GM19372 (cell line): ENCODE data around the gene DPP4.
"Not testable (repeated sequence)": the region's sequence is repeated elsewhere in the genome, so short reads cannot be mapped to it uniquely, and the experiment has no call there.

Source experiments
- ATAC-seq: cut with Tn5 transposase; IDR thresholded peaks from one replicate; pipeline ENCODE4 v1.9.1; 2021; ENCODE audit warnings: mild to moderate bottlenecking, low read depth, moderate library complexity; ENCODE audit not compliant: unreplicated experiment

The DPP4 gene

GRCh38 chr2:161971551-161971950 is 102.5 kb downstream of the DPP4 start:
- ATAC-seq: no peak

DNA sequence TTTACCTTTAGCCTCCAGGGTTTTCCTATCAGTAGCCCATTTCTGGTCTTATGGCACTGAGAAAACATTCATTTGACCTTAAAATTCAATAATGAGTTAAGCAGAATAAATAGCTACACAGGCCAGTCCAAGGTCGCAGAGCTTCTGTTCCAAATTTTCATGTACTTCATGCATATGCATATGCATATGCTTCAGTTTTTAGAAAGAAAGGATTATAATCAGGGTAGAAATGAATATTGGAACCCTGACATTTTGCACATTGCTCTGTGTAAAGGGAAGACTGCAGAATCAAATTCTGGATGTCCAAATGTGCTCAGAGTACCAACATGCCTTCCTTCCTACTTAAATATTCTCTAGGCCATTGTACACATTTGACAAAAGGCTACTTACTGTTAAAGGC is 104.9 kb downstream of the DPP4 start:
- no peak for ATAC-seq

DNA sequence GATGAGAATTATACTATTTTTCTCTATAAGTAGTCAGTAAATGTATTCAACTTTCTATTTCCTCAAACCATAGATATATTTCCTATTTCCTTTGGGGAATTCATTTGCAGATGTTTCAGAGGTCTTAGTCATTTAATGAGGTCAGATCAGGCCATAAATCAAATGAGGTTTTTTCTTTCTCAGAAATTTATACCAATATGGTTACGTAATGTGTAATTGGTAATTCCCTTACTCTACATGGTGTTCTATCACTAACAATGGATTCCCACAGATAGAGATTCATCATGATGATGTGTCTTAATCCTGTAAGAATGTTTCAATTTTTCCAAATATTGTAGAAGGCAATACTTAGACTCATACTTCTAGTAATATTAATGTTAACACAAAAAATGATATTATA is 108.0 kb downstream of the DPP4 start:
- ATAC-seq: no peak

GRCh38 chr2:161964160-161964559 is 109.9 kb downstream of the DPP4 start:
- ATAC-seq: no peak

- no peak for ATAC-seq
These were observed 111.9 kb downstream of the DPP4 start for GRCh38 chr2:161962160-161962559.

DNA sequence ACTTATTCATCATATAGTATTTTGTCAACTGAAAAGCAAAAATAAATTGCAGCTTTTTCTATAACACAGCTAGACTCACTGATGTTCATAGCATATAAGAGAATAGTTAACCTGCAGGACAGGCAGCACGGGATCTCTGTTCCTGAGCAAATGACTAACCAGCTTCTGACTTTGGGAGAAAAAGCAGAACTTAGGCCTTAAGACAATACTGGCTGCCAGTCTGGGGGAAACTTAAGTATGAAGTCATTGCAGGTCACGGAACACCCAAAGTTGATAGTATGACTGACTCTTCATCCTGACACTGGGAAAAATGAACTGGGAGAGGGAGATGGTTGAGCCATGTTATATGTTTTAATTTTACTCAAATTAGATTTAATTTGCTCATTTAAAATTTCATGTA is 113.0 kb downstream of the DPP4 start:
- no peak for ATAC-seq

DNA sequence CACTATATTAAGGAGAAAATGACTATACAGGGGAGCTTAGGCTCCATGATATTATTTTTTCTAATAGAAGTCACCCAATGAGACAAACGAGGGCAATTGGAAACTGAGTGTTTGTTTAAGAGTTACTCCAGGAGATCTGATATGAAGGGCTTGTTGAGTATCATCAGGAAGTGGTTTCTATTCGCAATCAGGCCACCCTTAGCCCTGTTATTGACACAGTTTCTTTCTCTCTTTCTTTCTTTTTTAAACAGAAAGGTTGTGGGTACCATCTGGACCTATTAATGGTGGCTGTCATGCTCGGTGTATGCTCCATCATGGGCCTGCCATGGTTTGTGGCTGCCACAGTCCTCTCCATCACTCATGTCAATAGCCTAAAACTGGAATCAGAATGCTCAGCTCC is 117.3 kb downstream of the DPP4 start:
- ATAC-seq: no peak

DNA sequence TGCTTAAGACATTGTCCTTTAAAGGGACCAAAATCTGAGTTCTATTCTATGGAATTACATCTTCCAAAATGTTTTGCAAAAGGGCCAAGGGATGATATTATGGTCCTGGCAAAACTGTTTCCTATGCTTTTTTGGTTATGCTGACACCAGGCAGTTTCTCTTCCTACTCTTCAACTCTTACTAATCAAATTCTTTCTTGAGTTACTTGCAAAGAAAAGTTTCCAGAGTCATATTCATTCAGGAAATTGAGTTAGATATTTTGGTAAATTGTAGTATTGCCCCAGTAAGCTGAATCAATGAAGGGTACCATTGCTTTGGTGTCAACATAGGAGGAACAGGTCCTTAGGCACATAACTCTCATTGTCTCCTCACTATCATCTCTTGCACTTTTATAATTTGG is 118.8 kb downstream of the DPP4 start:
- ATAC-seq: no peak

- no peak for ATAC-seq
These were observed 119.9 kb downstream of the DPP4 start for GRCh38 chr2:161954103-161954502.

- not testable (repeated sequence) for ATAC-seq
These were observed 120.6 kb downstream of the DPP4 start for GRCh38 chr2:161953367-161953766.

GRCh38 chr2:161952783-161953191 is 121.2 kb downstream of the DPP4 start:
- no peak for ATAC-seq

DNA sequence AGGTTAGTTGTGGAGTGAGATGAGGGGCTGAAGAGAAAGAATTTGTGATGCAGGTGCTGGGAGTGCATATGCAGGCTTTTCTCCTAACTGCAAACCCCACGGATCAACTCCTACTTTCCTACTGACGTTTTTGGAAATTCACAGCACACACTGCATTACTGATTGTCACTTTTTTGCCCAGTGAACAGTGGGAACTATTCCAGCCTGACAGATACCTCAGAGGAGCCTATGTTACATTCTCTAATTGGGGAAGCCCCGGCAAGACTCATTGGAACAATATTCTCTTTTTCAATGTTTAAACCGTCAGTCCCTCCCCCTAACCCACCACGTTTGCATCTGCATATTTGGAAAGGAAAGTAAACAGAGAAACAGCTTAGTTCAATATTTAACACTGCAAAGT is 126.2 kb downstream of the DPP4 start:
- ATAC-seq: no peak

DNA sequence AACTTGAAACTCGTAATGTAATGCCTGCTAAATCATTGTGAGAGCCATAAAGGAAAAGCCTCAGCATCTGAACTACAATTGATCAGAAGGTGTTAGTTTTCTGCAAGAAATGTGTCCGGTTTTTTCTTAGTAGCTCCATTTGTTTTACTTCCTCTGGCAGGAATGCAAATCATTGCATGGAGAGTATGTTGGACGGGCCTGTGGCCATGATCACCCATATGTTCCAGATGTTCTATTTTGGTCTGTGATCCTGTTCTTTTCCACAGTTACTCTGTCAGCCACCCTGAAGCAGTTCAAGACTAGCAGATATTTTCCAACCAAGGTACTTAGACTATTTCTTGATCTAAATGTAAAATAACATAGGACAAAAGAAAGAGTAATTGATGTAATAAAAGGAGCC is 126.6 kb downstream of the DPP4 start:
- ATAC-seq: no peak

DNA sequence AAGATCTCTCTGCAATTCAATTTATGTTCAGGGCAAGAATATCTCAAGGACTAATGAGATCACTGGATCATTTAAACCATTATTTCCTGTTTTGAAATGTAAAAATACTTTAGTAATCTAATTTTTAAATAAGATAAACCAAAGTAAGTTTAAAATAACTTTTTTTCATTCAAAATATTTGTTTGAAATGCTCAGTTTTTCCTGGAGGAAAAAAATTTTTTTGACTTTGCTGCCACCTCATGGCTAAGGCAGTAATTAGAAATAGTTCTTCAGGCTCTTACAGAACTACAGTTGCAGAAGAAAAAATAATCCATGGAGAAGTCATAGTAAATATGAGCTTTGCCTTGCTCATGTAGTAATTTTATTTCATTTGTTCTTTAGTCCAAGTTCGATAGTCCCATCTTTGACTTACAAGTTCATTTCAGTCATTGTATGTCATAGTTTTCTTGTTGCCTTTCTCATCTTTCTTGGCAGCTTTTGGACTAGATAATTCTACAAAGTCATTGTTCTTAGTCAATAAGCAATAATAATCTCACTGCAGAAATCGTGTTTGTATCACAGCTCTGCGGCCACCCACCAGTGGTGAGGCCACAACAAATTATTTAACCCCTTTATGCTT is 127.4 kb downstream of the DPP4 start:
- ATAC-seq: no peak

- ATAC-seq: no peak
These were observed 131.0 kb downstream of the DPP4 start for GRCh38 chr2:161943011-161943410.
